Breast epithelium (tissue), 3 donors: Measurements from ENCODE around the gene DUSP28.

Experiments used
- POLR2A ChIP-seq: fragments of 450-650 bp; IDR thresholded peaks from one replicate; pipeline ENCODE4 v1.6.1; 2016; ENCODE audit warnings: antibody characterized with exemption, mild to moderate bottlenecking, moderate library complexity
- TF ChIP-seq, protein P1 (sequence below), 3 donors: fragments of 450-650 bp; IDR thresholded peaks; one replicate each; pipeline ENCODE4 v1.5.1; 2016 to 2017; ENCODE audit warnings: antibody characterized with exemption in 3 of 3, mild to moderate bottlenecking in 3 of 3, moderate library complexity in 3 of 3

DNA sequence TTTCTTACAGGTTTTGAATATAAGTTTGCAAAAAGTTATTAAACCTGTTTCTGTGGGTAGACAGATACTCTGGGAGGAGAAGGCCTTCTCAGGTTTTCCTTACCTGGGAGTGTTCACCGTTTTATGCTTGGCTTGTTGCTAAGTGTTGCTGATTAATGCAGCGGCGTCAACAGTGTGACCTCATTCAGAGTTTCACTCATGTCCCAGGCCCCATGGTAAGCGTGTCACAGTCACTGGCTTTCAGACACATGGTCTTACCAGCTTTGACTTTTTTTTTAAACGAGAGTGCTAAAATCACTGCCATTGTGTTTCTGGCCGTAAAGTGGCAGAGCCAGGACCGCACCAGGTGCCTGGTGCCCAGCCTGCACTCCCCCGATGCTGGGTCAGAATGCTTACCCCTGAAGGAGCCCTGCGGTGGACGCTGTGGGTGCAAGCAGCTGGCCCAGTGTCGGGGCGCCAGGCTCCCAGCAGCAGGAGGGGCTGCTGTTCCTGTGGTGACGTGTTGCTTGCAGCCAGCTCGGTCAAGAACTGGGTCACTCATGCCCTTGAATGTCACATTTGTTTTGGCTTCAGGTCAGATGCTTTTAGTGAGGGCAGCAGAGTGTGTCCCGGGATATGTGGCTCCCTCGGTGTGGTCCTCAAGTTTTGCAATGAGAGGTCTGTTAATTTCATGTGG lies 29.8 kb downstream of the DUSP28 start:
- TF ChIP-seq, protein P1, sequence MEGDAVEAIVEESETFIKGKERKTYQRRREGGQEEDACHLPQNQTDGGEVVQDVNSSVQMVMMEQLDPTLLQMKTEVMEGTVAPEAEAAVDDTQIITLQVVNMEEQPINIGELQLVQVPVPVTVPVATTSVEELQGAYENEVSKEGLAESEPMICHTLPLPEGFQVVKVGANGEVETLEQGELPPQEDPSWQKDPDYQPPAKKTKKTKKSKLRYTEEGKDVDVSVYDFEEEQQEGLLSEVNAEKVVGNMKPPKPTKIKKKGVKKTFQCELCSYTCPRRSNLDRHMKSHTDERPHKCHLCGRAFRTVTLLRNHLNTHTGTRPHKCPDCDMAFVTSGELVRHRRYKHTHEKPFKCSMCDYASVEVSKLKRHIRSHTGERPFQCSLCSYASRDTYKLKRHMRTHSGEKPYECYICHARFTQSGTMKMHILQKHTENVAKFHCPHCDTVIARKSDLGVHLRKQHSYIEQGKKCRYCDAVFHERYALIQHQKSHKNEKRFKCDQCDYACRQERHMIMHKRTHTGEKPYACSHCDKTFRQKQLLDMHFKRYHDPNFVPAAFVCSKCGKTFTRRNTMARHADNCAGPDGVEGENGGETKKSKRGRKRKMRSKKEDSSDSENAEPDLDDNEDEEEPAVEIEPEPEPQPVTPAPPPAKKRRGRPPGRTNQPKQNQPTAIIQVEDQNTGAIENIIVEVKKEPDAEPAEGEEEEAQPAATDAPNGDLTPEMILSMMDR (IDR thresholded peaks at IDR 0.05): no peak
- no peak for TF ChIP-seq POLR2A
